ENCODE data around the gene GDPD5.

The GDPD5 gene, protein sequence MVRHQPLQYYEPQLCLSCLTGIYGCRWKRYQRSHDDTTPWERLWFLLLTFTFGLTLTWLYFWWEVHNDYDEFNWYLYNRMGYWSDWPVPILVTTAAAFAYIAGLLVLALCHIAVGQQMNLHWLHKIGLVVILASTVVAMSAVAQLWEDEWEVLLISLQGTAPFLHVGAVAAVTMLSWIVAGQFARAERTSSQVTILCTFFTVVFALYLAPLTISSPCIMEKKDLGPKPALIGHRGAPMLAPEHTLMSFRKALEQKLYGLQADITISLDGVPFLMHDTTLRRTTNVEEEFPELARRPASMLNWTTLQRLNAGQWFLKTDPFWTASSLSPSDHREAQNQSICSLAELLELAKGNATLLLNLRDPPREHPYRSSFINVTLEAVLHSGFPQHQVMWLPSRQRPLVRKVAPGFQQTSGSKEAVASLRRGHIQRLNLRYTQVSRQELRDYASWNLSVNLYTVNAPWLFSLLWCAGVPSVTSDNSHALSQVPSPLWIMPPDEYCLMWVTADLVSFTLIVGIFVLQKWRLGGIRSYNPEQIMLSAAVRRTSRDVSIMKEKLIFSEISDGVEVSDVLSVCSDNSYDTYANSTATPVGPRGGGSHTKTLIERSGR

DNA sequence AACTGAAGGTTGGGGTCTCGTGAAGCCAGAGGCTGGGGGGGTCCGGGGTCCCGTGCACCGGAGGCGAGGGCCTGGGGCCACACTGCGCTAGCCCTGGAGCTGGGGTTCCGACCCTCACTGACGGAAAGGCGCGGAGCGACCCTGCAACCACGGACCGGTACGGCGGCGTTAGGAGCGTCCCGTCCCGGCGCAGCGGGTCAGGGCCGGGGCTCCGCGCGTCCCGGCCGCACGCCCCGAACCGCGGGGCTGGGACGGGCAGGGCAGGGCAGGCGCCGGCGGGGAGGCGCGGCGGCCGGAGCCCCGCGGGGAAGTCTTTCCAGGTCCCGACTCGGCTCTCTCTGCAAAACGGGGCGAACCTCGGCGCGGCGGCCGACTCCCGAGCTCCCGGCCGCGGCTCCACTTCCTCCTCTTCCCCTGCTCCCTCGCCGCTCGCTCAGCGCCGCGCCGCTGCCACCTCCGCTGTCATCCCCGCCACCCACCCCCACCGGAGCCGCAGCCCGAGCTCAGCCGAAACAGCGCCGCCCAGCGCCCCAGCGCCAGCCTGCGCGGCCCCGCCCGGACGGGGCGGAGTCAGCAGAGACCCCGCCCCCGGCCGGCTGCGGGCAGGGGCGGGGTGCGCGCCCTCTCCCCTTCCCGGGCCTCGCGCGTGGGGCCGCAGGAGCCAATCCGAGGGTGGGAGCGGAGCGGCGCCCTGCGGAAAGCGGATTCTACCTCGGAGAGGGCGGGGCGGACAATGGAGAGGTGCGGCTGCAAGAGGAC lies at the start of gene GDPD5:
GDPD5 (minus strand) TSS at position 509 of the 759 bp plus-strand sequence. CDS start 48,206 bp downstream, outside the sequence.
- peak within 1 kb of the TSS; percentile 60 for H3K4me3 ChIP-seq (ENCODE audit: low read length)
- no peaks in the 10 kb centered on the region for H3K9me3 ChIP-seq (ENCODE audit: low read length)
- H2AFZ ChIP-seq (ENCODE audit: low read depth, low read length), result peak within 1 kb of the TSS; percentile 79
- no peaks in the 10 kb centered on the region for H3K36me3 ChIP-seq (ENCODE audit: insufficient read depth, low read length)
- H3K4me1 ChIP-seq (ENCODE audit: insufficient read depth, low read length), result peaks cover 9% of the 10 kb centered on the region
- peaks cover 38% of the 10 kb centered on the region for H3K27me3 ChIP-seq (ENCODE audit: insufficient read depth, low read length)

DNA sequence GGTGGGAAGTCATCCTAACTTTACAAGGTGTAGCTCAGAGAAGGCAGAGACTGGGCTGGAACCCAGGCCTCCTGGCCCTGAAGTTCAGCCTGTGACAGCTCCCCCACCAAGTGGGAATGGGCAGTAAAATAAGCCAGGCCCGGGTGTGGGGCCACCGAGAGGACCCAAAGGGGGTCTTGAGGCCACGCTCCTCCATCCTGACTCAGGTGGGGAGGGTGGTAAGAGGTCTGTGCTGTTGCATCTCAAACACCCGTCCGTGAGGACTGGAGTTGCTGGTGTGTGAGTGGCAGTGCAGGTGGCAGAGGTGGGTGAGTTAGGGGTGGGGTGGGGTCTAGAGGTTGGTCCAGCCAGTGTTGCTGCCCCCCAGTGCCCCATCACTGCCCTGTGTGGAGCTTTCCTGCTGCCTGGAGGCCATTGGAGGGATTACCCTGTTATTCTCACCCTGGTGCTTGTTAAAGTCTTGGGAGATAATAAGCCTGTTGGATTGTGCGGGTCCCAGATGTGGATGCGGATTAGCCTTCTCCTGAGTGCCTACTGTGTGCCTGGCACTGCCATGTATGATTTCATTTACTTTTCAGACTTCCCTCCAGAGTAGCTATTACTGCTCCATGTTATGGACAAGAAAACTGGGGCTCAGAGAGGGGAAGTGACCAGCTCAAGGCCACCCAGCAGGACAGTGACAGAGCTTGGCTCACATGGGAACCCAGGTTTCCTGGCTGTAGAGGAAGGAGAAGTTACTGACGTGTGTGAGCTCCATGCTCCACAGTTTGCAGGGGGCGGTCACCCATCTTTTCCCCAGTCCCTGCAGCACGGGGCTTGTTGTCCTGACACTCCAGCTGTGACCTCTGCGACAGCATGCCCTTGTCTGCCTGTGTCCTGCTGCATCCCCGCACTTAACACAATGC lies 49.2 kb upstream of the GDPD5 start:
- Histone ChIP-seq H3K27me3 (ENCODE audit: insufficient read depth, low read length) (no peaks in the 10 kb centered on the region), H2AFZ (ENCODE audit: low read depth, low read length) (no peak overlapping the region), H3K9me3 (ENCODE audit: low read length) (no peaks in the 10 kb centered on the region), H3K4me1 (ENCODE audit: insufficient read depth, low read length) (peaks cover 5% of the 10 kb centered on the region), H3K4me3 (ENCODE audit: low read length) (no peak overlapping the region), H3K36me3 (ENCODE audit: insufficient read depth, low read length) (peaks cover 38% of the 10 kb centered on the region)

DNA sequence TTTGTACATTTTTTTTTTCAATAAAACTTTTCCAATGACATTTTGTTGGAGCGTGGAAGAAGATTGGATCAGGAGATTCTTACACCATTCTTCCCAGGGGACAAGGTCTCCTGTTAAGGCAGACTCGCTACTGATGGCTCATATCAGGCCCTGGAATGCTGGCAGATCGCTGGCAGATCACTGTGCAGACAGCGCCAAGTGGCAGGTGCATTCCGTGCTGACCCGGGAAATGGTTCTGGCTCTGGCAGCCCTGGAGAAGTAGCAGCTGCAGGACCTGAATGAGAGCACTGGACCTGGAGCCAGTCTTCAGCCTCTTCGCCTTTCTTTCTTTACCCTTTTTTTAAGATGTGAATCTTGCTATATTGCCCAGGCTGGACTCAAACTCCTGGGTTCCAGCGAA lies 47.0 kb upstream of the GDPD5 start:
- H3K4me1 ChIP-seq (ENCODE audit: insufficient read depth, low read length), result peaks cover 5% of the 10 kb centered on the region
- H3K9me3 ChIP-seq (ENCODE audit: low read length), result no peaks in the 10 kb centered on the region
- H3K36me3 ChIP-seq (ENCODE audit: insufficient read depth, low read length), result peaks cover 58% of the 10 kb centered on the region
- no peak overlapping the region for H2AFZ ChIP-seq (ENCODE audit: low read depth, low read length)
- no peaks in the 10 kb centered on the region for H3K27me3 ChIP-seq (ENCODE audit: insufficient read depth, low read length)
- no peak overlapping the region for H3K4me3 ChIP-seq (ENCODE audit: low read length)

DNA sequence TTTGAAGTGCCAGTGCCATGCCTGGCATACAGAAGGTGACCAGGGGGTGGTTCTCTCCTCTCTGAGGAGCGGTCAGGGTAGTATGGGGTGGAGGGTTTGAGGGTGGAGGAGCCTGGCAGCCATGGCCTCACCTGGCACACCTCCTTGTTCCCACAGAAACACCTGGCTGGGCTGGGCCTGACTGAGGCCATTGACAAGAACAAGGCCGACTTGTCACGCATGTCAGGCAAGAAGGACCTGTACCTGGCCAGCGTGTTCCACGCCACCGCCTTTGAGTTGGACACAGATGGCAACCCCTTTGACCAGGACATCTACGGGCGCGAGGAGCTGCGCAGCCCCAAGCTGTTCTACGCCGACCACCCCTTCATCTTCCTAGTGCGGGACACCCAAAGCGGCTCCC lies 45.9 kb upstream of the GDPD5 start:
- H3K4me3 ChIP-seq (ENCODE audit: low read length), result no peak overlapping the region
- H3K9me3 ChIP-seq (ENCODE audit: low read length), result no peaks in the 10 kb centered on the region
- H3K27me3 ChIP-seq (ENCODE audit: insufficient read depth, low read length), result no peaks in the 10 kb centered on the region
- peaks cover 5% of the 10 kb centered on the region for H3K4me1 ChIP-seq (ENCODE audit: insufficient read depth, low read length)
- H2AFZ ChIP-seq (ENCODE audit: low read depth, low read length), result no peak overlapping the region
- H3K36me3 ChIP-seq (ENCODE audit: insufficient read depth, low read length), result peaks cover 67% of the 10 kb centered on the region

DNA sequence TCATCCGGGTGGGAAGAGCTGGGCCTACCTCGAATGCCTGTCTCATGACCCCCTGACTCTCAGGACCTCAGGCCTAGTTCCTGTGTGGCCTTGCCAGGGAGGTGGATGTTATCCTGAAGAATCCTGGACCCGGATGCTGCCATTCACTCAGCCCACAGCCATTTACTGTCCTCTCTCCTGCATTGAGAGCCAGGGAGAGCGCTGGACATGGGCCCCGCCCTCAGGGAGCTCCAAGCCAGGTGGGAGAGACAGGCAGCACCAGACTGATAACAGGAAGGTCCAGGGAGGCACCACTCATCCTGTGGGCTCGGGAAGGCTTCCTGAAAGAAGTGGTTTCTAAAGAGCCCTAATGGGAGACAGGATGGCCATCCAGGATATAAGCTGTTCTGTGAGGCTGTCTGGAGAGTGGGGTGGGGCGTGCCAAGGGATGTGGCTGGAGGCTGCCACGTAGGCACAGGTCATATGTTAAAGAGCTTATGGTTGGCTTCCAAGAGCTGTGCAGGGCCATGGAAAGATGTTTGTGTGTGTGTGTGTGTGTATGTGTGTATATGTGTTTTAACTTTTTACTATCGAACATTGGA lies 44.9 kb upstream of the GDPD5 start:
- H3K27me3 ChIP-seq (ENCODE audit: insufficient read depth, low read length), result no peaks in the 10 kb centered on the region
- peaks cover 71% of the 10 kb centered on the region for H3K36me3 ChIP-seq (ENCODE audit: insufficient read depth, low read length)
- H3K4me3 ChIP-seq (ENCODE audit: low read length), result no peak overlapping the region
- H3K9me3 ChIP-seq (ENCODE audit: low read length), result no peaks in the 10 kb centered on the region
- no peak overlapping the region for H2AFZ ChIP-seq (ENCODE audit: low read depth, low read length)
- H3K4me1 ChIP-seq (ENCODE audit: insufficient read depth, low read length), result peaks cover under 1% of the 10 kb centered on the region

DNA sequence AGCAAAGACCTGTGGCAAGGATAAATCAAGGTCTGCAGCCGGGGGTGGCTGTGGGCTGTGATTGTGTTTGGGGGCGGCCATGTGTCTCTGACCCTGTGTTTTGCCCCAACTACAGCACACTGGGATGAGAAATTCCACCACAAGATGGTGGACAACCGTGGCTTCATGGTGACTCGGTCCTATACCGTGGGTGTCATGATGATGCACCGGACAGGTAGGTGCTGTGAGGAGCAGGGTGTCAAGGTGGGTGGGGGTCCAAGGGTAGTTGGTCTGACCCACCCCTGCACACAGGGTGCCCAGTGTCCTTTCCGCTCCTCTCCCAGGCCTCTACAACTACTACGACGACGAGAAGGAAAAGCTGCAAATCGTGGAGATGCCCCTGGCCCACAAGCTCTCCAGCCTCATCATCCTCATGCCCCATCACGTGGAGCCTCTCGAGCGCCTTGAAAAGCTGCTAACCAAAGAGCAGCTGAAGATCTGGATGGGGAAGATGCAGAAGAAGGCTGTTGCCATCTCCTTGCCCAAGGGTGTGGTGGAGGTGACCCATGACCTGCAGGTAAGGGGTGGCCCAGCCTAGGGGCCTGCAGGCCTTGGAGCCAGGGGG lies 43.0 kb upstream of the GDPD5 start:
- Histone ChIP-seq H3K4me3 (ENCODE audit: low read length) (no peak overlapping the region), H3K36me3 (ENCODE audit: insufficient read depth, low read length) (peaks cover 71% of the 10 kb centered on the region), H3K4me1 (ENCODE audit: insufficient read depth, low read length) (peaks cover 20% of the 10 kb centered on the region), H2AFZ (ENCODE audit: low read depth, low read length) (no peak overlapping the region), H3K9me3 (ENCODE audit: low read length) (no peaks in the 10 kb centered on the region), H3K27me3 (ENCODE audit: insufficient read depth, low read length) (no peaks in the 10 kb centered on the region)

DNA sequence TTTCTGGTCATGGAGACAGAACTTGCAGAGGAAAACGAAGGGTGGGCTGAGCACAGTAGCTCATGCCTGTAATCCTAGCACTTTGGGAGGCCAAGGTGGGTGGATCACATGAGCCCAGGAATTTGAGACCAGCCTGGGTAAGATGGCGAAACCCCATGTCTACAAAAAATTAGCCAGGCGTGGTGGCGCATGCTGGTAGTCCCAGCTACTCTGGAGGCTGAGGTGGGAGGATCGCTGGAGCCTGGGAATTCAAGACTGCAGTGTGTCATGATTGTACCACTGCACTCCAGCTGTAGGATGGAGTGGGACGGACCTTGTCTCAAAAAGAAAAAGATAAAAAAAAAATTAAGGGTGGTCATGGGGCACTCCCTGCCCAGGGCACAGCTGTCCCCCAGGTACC lies 42.2 kb upstream of the GDPD5 start:
- no peaks in the 10 kb centered on the region for H3K9me3 ChIP-seq (ENCODE audit: low read length)
- no peaks in the 10 kb centered on the region for H3K27me3 ChIP-seq (ENCODE audit: insufficient read depth, low read length)
- H3K4me3 ChIP-seq (ENCODE audit: low read length), result no peak overlapping the region
- peaks cover 26% of the 10 kb centered on the region for H3K4me1 ChIP-seq (ENCODE audit: insufficient read depth, low read length)
- H3K36me3 ChIP-seq (ENCODE audit: insufficient read depth, low read length), result peaks cover 63% of the 10 kb centered on the region
- H2AFZ ChIP-seq (ENCODE audit: low read depth, low read length), result no peak overlapping the region

DNA sequence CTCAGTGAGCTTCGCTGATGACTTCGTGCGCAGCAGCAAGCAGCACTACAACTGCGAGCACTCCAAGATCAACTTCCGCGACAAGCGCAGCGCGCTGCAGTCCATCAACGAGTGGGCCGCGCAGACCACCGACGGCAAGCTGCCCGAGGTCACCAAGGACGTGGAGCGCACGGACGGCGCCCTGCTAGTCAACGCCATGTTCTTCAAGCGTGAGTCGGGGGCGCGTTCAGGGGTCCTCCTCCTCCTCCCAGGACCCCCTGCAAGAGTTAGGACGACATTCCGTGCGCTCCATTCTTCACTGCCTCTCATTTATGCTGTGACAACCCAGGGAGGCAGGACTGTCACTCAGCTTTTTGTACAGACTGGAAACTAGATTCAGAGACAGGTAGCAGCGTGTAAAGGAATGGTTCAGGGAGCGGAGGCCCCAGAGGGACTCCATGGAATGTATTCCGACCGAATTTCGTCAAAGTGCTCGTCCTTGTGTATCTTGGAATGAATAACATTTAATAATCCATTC lies 41.1 kb upstream of the GDPD5 start:
- H3K36me3 ChIP-seq (ENCODE audit: insufficient read depth, low read length), result peaks cover 52% of the 10 kb centered on the region
- no peak overlapping the region for H3K4me3 ChIP-seq (ENCODE audit: low read length)
- peaks cover 29% of the 10 kb centered on the region for H3K4me1 ChIP-seq (ENCODE audit: insufficient read depth, low read length)
- no peaks in the 10 kb centered on the region for H3K27me3 ChIP-seq (ENCODE audit: insufficient read depth, low read length)
- no peak overlapping the region for H2AFZ ChIP-seq (ENCODE audit: low read depth, low read length)
- no peaks in the 10 kb centered on the region for H3K9me3 ChIP-seq (ENCODE audit: low read length)

DNA sequence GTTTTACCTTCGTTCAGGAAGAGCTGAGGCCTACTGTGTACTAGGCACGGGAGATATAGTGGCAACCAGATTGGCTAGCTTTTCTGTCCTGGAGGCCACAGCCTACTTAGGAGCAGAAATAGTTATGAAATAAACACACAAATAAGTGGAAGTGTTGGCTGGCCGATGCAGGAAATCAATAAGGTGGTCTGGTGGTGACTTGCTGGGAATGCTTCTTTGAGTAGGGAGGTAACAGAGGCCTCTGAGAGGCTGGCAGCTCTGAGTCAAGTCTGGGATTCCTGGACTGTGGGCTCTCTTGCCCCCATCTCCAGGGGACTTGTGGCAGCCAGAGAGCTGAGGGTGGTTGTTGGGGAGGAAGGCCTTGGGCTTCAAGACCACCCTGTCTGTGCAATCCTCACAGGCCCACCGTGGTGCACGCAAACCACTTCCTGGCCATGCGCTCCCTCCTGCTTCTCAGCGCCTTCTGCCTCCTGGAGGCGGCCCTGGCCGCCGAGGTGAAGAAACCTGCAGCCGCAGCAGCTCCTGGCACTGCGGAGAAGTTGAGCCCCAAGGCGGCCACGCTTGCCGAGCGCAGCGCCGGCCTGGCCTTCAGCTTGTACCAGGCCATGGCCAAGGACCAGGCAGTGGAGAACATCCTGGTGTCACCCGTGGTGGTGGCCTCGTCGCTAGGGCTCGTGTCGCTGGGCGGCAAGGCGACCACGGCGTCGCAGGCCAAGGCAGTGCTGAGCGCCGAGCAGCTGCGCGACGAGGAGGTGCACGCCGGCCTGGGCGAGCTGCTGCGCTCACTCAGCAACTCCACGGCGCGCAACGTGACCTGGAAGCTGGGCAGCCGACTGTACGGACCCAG lies 40.4 kb upstream of the GDPD5 start:
- H3K9me3 ChIP-seq (ENCODE audit: low read length), result no peaks in the 10 kb centered on the region
- peaks cover 33% of the 10 kb centered on the region for H3K4me1 ChIP-seq (ENCODE audit: insufficient read depth, low read length)
- H3K36me3 ChIP-seq (ENCODE audit: insufficient read depth, low read length), result peaks cover 45% of the 10 kb centered on the region
- no peak overlapping the region for H2AFZ ChIP-seq (ENCODE audit: low read depth, low read length)
- no peak overlapping the region for H3K4me3 ChIP-seq (ENCODE audit: low read length)
- H3K27me3 ChIP-seq (ENCODE audit: insufficient read depth, low read length), result no peaks in the 10 kb centered on the region

DNA sequence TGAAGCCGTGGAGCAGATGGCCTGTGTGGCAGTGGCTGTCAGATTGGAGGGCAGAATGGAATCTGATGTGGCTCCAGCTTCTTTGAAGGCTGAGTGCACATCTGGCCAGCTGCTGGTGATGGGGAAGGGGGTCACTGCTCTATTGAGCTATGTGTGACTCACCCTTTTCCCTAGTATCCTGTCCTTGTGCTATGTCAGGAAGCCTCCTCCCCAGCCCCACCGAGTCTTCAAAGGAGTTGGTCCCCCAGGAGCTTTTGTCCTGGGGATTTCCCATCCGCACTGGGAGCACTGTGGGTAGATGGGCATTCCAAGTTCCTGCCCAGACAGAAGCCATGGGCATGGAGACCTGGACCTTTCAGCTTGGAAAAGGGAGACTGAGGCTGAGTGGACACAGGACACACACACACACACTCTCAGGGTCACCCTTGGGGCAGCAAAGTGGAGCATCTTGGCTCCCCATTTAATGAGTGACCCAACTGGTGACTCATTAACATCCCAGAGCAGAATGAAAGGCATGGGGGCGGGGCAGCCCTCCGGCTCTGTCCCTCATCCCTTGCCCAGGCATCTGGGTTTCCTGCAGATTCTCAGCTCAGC lies 39.6 kb upstream of the GDPD5 start:
- H2AFZ ChIP-seq (ENCODE audit: low read depth, low read length), result no peak overlapping the region
- no peaks in the 10 kb centered on the region for H3K9me3 ChIP-seq (ENCODE audit: low read length)
- H3K27me3 ChIP-seq (ENCODE audit: insufficient read depth, low read length), result no peaks in the 10 kb centered on the region
- no peak overlapping the region for H3K4me3 ChIP-seq (ENCODE audit: low read length)
- peaks cover 33% of the 10 kb centered on the region for H3K4me1 ChIP-seq (ENCODE audit: insufficient read depth, low read length)
- peaks cover 37% of the 10 kb centered on the region for H3K36me3 ChIP-seq (ENCODE audit: insufficient read depth, low read length)

DNA sequence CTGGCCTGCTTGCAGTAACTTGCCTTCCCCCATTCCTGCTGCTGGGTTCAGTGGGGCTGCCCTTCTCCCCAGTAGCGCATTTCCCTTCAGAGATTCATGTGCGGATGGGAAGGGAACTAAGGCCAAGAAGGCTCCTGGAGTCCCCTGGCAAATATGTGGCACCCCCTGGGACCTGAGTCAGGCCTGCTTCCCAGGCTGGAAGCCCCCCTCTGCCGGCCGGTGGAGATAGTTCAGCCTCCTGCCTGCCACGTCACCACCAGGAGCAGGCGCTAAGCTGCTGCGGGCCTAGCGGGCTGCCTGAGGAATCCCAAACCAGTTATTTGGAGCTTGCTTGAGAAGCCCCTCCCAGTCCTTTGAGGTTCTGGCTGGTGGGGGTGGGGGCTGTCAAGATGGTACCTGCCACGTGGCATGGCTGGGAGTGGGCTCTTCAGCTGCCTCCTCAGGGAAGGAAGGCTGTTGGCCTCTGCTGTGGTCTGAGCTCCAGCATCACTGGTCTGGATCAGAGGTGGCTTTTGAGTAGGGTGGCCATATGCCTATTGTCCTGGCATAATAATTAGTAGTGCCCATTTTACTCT lies 38.3 kb upstream of the GDPD5 start:
- peaks cover 41% of the 10 kb centered on the region for H3K4me1 ChIP-seq (ENCODE audit: insufficient read depth, low read length)
- peaks cover 27% of the 10 kb centered on the region for H3K36me3 ChIP-seq (ENCODE audit: insufficient read depth, low read length)
- H2AFZ ChIP-seq (ENCODE audit: low read depth, low read length), result no peak overlapping the region
- H3K4me3 ChIP-seq (ENCODE audit: low read length), result peak overlapping the region; percentile 91
- H3K27me3 ChIP-seq (ENCODE audit: insufficient read depth, low read length), result no peaks in the 10 kb centered on the region
- no peaks in the 10 kb centered on the region for H3K9me3 ChIP-seq (ENCODE audit: low read length)

Data from neuron (in vitro differentiated cells).